Left lung (tissue), 10 donors: Measurements from ENCODE around the gene ARHGAP15. TPM values are rescaled to one million over a fixed set of nuclear protein-coding genes. Genes with fewer than 3 reads are reported as not detected.

ENCODE experiments used
- ATAC-seq: fragments of 200-7000 bp; cut with Tn5 transposase; one replicate; pipeline ENCODE4 v1.9.1; 2020; ENCODE audit warnings: moderate library complexity
- DNase-seq, 4 donors: peaks; one replicate each; pipeline ENCODE4 v3.0.0-alpha.2; 2013 to 2020
- H3K27ac ChIP-seq, 2 donors: fragments of 200-600 bp; sonication (generic) in 1 of 2; one replicate each; pipeline versions ENCODE4 v1.5.0 to v1.8.0; 2020 to 2021
- H3K27me3 ChIP-seq, 2 donors: fragments of 200-600 bp; sonication (generic) in 1 of 2; one replicate each; pipeline versions ENCODE4 v1.5.0 to v1.8.0; 2020 to 2021
- H3K36me3 ChIP-seq, 2 donors: fragments of 200-600 bp; sonication (generic) in 1 of 2; one replicate each; pipeline versions ENCODE4 v1.5.0 to v1.8.0; 2020 to 2021
- H3K4me1 ChIP-seq, 2 donors: fragments of 200-600 bp; one replicate each; pipeline ENCODE4 v1.8.0; 2021
- H3K4me3 ChIP-seq, 2 donors: fragments of 200-600 bp; sonication (generic) in 1 of 2; one replicate each; pipeline versions ENCODE4 v1.5.0 to v1.8.0; 2020 to 2021; ENCODE audit warnings: mild to moderate bottlenecking in 1 of 2
- H3K9me3 ChIP-seq, 2 donors: fragments of 200-600 bp; sonication (generic) in 1 of 2; one replicate each; pipeline versions ENCODE4 v1.5.0 to v1.8.0; 2020 to 2021
- intact Hi-C, 2 donors: fragments of 100-400 bp; cut with DNase I; formaldehyde crosslinking; loops; one replicate each; pipeline versions ENCODE4 v1.11.2 to v1.14.2; 2022
- polyA plus RNA-seq, 6 donors: library from polyadenylated mRNA; unstranded; fragments of 120-200 nt; gene quantifications; one replicate each; pipeline ENCODE4 v1.2.1, GENCODE V29; 2013; ENCODE audit not compliant: insufficient read length in 6 of 6
- total RNA-seq, 2 donors: library from RNA; stranded (reverse); fragmentation: NEBNext Ultra II Directional; extraction: Animal tissue kit (Norgen Biotek cat#: 25700); gene quantifications; one replicate each; pipeline ENCODE4 v1.2.1, GENCODE V29; 2021
- TF ChIP-seq, protein P1 (sequence below), 2 donors: fragments of 200-600 bp; sonication (generic) in 1 of 2; IDR thresholded peaks; one replicate each; pipeline versions ENCODE4 v1.5.0 to v1.8.0; 2021; ENCODE audit warnings: antibody characterized with exemption in 2 of 2
- donor health status: DM: no; HTN: yes; CAD: no.
- donor health status: DM: no; HTN: no; CAD: no.

ARHGAP15 gene
- total and polyA plus RNA-seq, 8 donors = 16.8 to 48.3 (median 30.2) TPM

DNA sequence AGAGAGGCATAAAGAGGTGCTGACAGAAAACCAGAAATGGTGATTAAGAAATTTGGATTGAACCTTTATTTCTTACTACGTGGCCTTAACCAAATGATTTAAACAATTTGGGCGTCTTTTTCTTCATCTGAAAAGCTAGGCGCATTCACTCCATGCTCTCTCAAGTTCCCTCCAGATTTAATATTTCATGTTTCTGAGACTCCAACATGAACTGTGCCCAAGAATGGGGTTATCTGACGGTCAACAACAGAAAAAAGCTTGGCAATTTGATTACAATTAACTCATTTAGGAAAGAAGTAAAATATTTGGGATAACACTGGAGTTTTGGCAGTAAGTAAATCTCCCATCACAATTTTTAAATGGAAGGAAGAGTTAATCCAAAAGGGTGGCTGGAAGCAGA, 345.4 kb downstream of the ARHGAP15 start:
- Histone ChIP-seq H3K36me3 (no peaks in the 10 kb centered on the region), H3K9me3 (no peaks in the 10 kb centered on the region), H3K27me3 (no peaks in the 10 kb centered on the region), H3K4me1 (peaks cover 0 to 8% of the 10 kb centered on the region in 2 donors), H3K27ac (peak overlapping the region; percentile 19 to 61), H3K4me3 (no peak overlapping the region)
- no peak for DNase-seq
- no peak for ATAC-seq
- intact Hi-C loops = no loop called here
- TF ChIP-seq, protein P1, sequence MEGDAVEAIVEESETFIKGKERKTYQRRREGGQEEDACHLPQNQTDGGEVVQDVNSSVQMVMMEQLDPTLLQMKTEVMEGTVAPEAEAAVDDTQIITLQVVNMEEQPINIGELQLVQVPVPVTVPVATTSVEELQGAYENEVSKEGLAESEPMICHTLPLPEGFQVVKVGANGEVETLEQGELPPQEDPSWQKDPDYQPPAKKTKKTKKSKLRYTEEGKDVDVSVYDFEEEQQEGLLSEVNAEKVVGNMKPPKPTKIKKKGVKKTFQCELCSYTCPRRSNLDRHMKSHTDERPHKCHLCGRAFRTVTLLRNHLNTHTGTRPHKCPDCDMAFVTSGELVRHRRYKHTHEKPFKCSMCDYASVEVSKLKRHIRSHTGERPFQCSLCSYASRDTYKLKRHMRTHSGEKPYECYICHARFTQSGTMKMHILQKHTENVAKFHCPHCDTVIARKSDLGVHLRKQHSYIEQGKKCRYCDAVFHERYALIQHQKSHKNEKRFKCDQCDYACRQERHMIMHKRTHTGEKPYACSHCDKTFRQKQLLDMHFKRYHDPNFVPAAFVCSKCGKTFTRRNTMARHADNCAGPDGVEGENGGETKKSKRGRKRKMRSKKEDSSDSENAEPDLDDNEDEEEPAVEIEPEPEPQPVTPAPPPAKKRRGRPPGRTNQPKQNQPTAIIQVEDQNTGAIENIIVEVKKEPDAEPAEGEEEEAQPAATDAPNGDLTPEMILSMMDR (IDR thresholded peaks at IDR 0.05) = no peak

DNA sequence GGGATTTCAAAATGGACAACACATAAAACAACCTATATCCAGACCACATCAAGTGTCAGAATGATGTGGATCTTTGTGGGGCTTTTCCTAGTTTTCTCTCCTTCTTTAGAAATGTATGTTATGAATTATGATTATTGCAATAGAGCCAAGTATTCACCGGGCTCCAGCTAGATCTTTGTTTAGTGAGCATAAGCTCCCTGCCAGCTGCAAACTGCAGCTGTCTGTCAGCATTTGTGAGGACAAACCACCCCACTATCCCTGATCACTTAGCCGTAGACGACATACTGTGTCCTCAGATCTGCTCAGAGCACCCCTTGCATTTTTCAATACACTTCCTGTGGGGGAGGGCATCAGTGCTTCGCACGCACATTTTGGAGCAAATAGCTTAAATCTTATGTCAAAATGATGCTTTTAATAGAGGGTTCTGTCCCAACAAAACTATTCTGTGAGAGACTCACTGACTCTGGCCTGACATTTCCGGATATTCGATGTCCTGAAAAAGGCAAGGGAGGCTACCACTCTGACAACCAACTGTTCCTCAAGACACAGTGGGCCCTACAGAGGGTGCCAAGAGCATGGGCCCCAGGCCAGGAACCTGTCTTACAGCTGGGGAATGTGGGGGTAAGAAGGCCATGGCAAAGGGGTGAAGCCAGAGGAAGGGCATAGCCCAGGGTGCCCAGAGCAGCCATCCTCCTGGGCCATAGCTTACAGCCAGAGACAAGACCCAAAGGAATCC, 346.0 kb downstream of the ARHGAP15 start:
- Histone ChIP-seq H3K27me3 (no peaks in the 10 kb centered on the region), H3K4me1 (peaks cover 0 to 8% of the 10 kb centered on the region in 2 donors), H3K27ac (peak overlapping the region; percentile 19 to 61), H3K9me3 (no peaks in the 10 kb centered on the region), H3K36me3 (no peaks in the 10 kb centered on the region), H3K4me3 (no peak overlapping the region)
- intact Hi-C loops = no loop called here
- TF ChIP-seq, protein P1 (IDR thresholded peaks at IDR 0.05) = no peak
- ATAC-seq (no peak), DNase-seq (peak in 1 of 4 donors; percentile 65)

DNA sequence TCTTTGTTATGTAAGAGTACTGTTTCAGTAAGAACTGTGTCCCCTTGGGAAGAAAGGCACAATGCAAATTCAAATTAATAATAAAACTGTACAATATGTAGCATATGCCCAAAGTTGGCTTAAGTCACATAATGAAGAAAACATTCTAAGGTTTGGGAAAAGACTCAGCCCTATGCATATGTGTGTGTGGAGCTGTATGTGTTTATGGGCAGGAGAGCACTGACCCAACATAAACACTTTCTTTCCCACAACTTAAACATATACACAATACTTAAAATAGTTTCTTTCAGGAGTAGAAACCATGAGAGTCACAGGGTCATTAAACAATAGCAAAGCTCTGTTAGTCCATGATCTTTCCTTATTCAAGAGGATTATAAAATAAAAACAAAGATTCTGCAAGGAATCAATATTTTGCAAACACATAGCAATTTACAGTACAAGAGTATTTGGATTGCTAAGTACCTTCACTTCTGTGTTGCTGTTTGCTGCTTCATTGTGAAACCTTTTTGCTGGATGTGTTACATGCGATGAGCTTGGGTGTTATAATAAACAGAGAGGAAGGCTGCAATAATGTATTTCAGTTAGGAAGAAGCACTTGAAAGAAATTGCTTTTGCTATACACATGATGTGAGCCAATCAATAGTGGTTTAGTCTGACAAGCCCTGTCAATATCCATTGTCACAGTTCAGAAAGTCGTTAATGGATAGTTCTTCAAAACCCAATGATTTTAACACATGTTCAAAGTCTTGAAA, 347.3 kb downstream of the ARHGAP15 start:
- Histone ChIP-seq H3K36me3 (no peaks in the 10 kb centered on the region), H3K4me1 (peaks cover 0 to 8% of the 10 kb centered on the region in 2 donors), H3K27me3 (no peaks in the 10 kb centered on the region), H3K9me3 (no peaks in the 10 kb centered on the region), H3K27ac (no peak overlapping the region), H3K4me3 (no peak overlapping the region)
- TF ChIP-seq, protein P1 (IDR thresholded peaks at IDR 0.05) = no peak
- ATAC-seq (no peak), DNase-seq (no peak)
- intact Hi-C loops = no loop called here

DNA sequence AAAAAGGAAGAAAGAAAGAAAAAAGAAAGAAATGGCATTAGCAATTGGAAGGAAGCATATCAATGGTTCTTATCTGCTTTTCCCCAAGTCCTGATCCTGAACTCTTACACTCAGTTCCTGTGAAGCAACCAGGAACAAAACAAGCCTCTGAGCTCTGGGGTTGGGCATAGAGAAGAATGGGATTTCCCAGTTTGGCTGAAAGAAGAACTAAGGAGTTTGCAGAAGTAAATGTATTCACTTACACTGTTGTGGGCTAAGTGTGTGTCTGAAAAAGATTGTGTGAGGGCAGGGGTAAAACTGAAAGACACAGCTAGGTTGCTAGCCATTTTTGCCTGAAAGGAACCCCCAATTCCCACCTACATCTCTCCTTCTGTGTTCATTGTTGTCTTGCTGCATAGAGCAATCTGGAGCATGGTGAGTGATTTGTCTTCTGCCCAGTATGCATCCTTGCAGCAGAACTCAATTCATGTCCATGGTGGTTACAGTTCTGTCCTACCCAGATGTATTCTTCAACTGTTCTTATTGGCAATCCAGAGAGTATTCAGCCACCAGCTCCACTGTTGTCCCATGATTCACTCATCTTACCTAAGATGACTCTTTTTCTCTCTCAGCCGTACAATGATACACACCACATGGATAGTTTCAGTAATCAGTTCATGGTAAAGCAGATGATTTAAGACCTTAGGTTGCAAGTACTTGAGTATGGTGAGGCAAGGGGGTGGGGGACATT, 348.7 kb downstream of the ARHGAP15 start:
- Histone ChIP-seq H3K27ac (no peak overlapping the region), H3K4me1 (peaks cover 0 to 8% of the 10 kb centered on the region in 2 donors), H3K9me3 (no peaks in the 10 kb centered on the region), H3K27me3 (no peaks in the 10 kb centered on the region), H3K36me3 (no peaks in the 10 kb centered on the region), H3K4me3 (no peak overlapping the region)
- peak; percentile 27 for ATAC-seq
- DNase-seq = no peak
- intact Hi-C loops = no loop called here
- TF ChIP-seq, protein P1 (IDR thresholded peaks at IDR 0.05) = no peak

DNA sequence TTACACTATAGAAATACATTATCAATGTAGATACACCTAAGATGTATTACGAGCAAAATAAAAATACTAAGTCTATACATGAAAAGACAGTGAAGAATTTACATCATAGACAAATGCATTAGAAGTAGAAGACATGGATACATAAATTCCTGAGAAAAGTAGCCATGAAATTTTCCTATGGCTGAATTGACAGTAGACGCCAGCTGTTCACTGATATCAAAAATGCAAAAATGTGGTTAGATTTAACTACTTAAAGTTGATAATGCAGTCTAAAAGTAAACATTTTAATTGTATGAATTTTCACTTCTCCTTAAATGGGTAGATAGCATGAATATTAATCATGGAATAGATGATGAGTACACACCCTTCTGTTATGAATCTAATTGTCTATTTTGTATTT, 350.9 kb downstream of the ARHGAP15 start:
- intact Hi-C loops = no loop called here
- Histone ChIP-seq H3K27me3 (no peaks in the 10 kb centered on the region), H3K27ac (peak overlapping the region in 1 of 2 donors; percentile 78), H3K4me1 (peaks cover 0 to 8% of the 10 kb centered on the region in 2 donors), H3K36me3 (no peaks in the 10 kb centered on the region), H3K9me3 (no peaks in the 10 kb centered on the region), H3K4me3 (no peak overlapping the region)
- no peak for DNase-seq
- no peak for ATAC-seq
- TF ChIP-seq, protein P1 (IDR thresholded peaks at IDR 0.05) = no peak
